ENCODE measurements around the gene HMGN2. TPM values are rescaled to one million over a fixed set of nuclear protein-coding genes. Genes with fewer than 3 reads are reported as not detected.

HMGN2 gene
- total RNA-seq, 4 donors from 2014 or later, result 46.1 to 489 (median 201) TPM

GRCh38 chr1:26524181-26524580 lies 51.9 kb downstream of the HMGN2 start:
- no peak for DNase-seq
- no peak overlapping the region for H3K4me3 ChIP-seq
- H3K4me1 ChIP-seq, result no peaks in the 10 kb centered on the region
- intact Hi-C loops (cut with DNase I; ENCODE audit: low total_unique reads), result no loop called here
- no peak overlapping the region for H3K27ac ChIP-seq
- H3K36me3 ChIP-seq, result no peaks in the 10 kb centered on the region
- TF ChIP-seq CTCF (IDR thresholded peaks at IDR 0.05) (no peak), POLR2A (IDR thresholded peaks at IDR 0.05) (no peak)
- H3K27me3 ChIP-seq, result peaks cover 0 to 4% of the 10 kb centered on the region in 2 donors
- no peaks in the 10 kb centered on the region for H3K9me3 ChIP-seq

Other genes starting within 250 kb of the HMGN2 start
- gene CEP85, start 238.2 kb upstream of the HMGN2 start, total RNA-seq, result 10 to 100 TPM in 1 of 4 donors, 1 to 10 TPM in 3; 1.8 to 14.0 (median 5.3) TPM
- 10 to 100 TPM in 3 of 4 donors, 1 to 10 TPM in 1; 5.0 to 86.6 (median 52.3) TPM for gene SH3BGRL3, start 192.4 kb upstream of the HMGN2 start, total RNA-seq
- gene UBXN11, start 165.8 kb upstream of the HMGN2 start, total RNA-seq, result 10 to 100 TPM in 3 of 4 donors, 1 to 10 TPM in 1; 7.4 to 36.5 (median 13.4) TPM
- 1 to 10 TPM in 1 of 4 donors, not detected in 3; 7.8 TPM for gene CD52, start 154.5 kb upstream of the HMGN2 start, total RNA-seq
- 1 to 10 TPM in 1 of 4 donors, not detected in 3; 3.0 TPM for gene CRYBG2, start 118.3 kb upstream of the HMGN2 start, total RNA-seq
- not detected for gene ZNF683, start 99.7 kb upstream of the HMGN2 start, total RNA-seq
- gene LIN28A, start 61.6 kb upstream of the HMGN2 start, total RNA-seq, result under 1 TPM in 1 of 4 donors, not detected in 3; 0.14 TPM
- gene DHDDS, start 40.1 kb upstream of the HMGN2 start, total RNA-seq, result 10 to 100 TPM in 3 of 4 donors, 1 to 10 TPM in 1; 7.1 to 42.6 (median 26.6) TPM
- 10 to 100 TPM; 10.8 to 51.8 (median 14.6) TPM for gene RPS6KA1, start 57.3 kb downstream of the HMGN2 start, total RNA-seq
- gene ARID1A, start 223.6 kb downstream of the HMGN2 start, total RNA-seq, result 100 to 1,000 TPM in 1 of 4 donors, 10 to 100 TPM in 3; 16.7 to 119 (median 41.2) TPM

Measured in uterus (tissue), 4 donors.